Natural killer cell (primary cell): ENCODE results near the gene DDX27. TPM values are rescaled to one million over a fixed set of nuclear protein-coding genes. Genes with fewer than 3 reads are reported as not detected.

Experiments used
- ATAC-seq, 3 donors: fragments of 150-1000 bp in 2 of 3; fragments of 200-7000 bp in 1 of 3; cut with Tn5 transposase; 1 replicate in 1 of 3; 2 replicates in 2 of 3; pipeline ENCODE4 v1.10.0; 2021; ENCODE audit warnings: mild to moderate bottlenecking in 2 of 3, moderate library complexity in 2 of 3
- DNase-seq, 2 donors: peaks; one replicate each; pipeline versions ENCODE4 v3.0.0 to v3.0.0-alpha.2; 2013 to 2021; ENCODE audit warnings: mixed read lengths in 1 of 2
- H3K27ac ChIP-seq: one replicate; pipeline ENCODE4 v1.5.1; 2013; ENCODE audit warnings: mild to moderate bottlenecking, low read length
- H3K27me3 ChIP-seq: one replicate; pipeline ENCODE4 v1.6.1; 2013; ENCODE audit warnings: low read length; ENCODE audit not compliant: control insufficient read depth, insufficient read depth
- H3K36me3 ChIP-seq: one replicate; pipeline ENCODE4 v1.6.1; 2013; ENCODE audit warnings: low read length; ENCODE audit not compliant: control insufficient read depth, insufficient read depth
- H3K4me1 ChIP-seq: one replicate; pipeline ENCODE4 v1.6.1; 2013; ENCODE audit warnings: low read length; ENCODE audit not compliant: control insufficient read depth, insufficient read depth
- H3K4me3 ChIP-seq: one replicate; pipeline ENCODE4 v1.5.1; 2013; ENCODE audit warnings: low read length
- H3K9me3 ChIP-seq: one replicate; pipeline ENCODE4 v1.6.1; 2013; ENCODE audit warnings: low read length; ENCODE audit not compliant: control insufficient read depth, insufficient read depth
- H3K27ac Mint-ChIP-seq, 2 donors: one replicate each; pipeline ENCODE4 v1.8.0; 2022; ENCODE audit warnings: mild to moderate bottlenecking in 2 of 2, mixed read lengths in 2 of 2, moderate library complexity in 1 of 2
- H3K27me3 Mint-ChIP-seq, 2 donors: one replicate each; pipeline ENCODE4 v1.8.0; 2022; ENCODE audit warnings: low read depth in 2 of 2, mixed read lengths in 2 of 2
- H3K36me3 Mint-ChIP-seq: one replicate; pipeline ENCODE4 v1.8.0; 2022; ENCODE audit warnings: mixed read lengths
- H3K4me1 Mint-ChIP-seq, 2 donors: one replicate each; pipeline ENCODE4 v1.8.0; 2022; ENCODE audit warnings: mixed read lengths in 2 of 2
- H3K4me3 Mint-ChIP-seq: one replicate; pipeline ENCODE4 v1.8.0; 2022; ENCODE audit warnings: mild to moderate bottlenecking, moderate library complexity, mixed read lengths
- H3K9me3 Mint-ChIP-seq, 2 donors: one replicate each; pipeline ENCODE4 v1.8.0; 2022; ENCODE audit warnings: mixed read lengths in 2 of 2
- CTCF ChIP-seq: fragments of 200-600 bp; IDR thresholded peaks from one replicate; pipeline ENCODE4 v1.8.0; 2022; ENCODE audit warnings: antibody characterized with exemption
- WGBS: methylation state at CpG from one replicate; pipeline ENCODE4 v1.1.7; 2013; ENCODE audit warnings: missing lambda C conversion rate; ENCODE audit not compliant: insufficient coverage; 5-methylcytosine and 5-hydroxymethylcytosine counted together
- intact Hi-C: fragments of 100-400 bp; cut with micrococcal nuclease; formaldehyde crosslinking; loops from one replicate; pipeline ENCODE4 v1.14.2; 2022
- total RNA-seq, 4 donors: library from RNA; stranded (reverse); fragments of 120-200 nt in 1 of 4; gene quantifications; one replicate each; pipeline versions ENCODE4 v1.2.3 to v1.2.4, GENCODE V29; 2013 to 2022

DDX27 gene
- total RNA-seq, 3 donors from 2014 or later (not counting 1 experiment from before 2014, with no cell fraction given), result 71.5 to 91.3 (median 75.9) TPM

DNA sequence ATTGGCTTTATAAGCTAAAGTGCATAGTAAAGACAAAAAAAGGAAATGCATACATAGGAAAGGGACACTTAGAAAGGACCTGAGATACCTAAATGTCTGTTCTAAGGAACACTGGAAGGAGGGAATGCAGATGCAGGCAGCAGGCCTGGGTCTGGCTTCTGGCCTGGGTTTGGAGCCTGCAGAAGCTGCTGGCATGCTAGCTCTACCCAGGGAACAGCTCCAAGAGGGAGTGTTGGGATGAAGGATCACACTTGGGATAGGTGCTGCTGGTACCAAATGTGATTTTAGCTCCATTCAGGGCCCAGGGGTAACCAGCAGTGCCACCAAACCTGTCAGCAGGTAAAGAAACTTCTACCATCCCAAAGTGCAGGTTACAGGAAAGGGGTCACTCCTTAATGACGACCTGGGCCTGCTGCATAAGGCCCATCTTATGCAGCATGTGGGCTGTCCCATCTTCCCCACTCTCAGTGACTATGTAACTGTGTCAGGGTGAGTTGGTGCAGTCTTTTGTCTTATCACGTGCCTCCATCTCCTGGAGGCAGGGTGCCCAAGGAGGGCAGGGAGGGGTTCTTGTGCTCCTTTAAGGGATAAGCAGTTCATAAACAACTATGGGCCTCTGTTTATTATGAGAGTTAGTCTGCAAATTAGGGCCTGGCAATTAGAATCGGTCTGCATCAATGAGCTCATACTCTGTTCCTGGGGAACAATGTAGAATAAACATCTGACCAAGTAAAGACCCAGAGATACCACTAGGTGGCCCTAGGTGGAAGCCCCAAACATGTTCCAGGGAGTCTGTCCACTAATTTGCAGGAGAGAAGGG lies 26.9 kb downstream of the DDX27 start:
- peak in 1 of 2 donors; percentile 57 for DNase-seq
- H3K4me1 Mint-ChIP-seq, result peaks cover 0 to 8% of the 10 kb centered on the region in 2 donors
- H3K27me3 Mint-ChIP-seq, result no peaks in the 10 kb centered on the region
- no peaks in the 10 kb centered on the region for H3K4me1 ChIP-seq
- H3K27ac Mint-ChIP-seq, result peak overlapping the region; percentile 33 to 64
- H3K4me3 ChIP-seq, result no peak overlapping the region
- intact Hi-C loops, result loop anchor here (1.0 kb wide), 1 partner anchor 77 kb away; no protein-coding TSS in a partner anchor
- no peak overlapping the region for H3K4me3 Mint-ChIP-seq
- H3K9me3 ChIP-seq, result no peaks in the 10 kb centered on the region
- H3K27me3 ChIP-seq, result no peaks in the 10 kb centered on the region
- no peaks in the 10 kb centered on the region for H3K9me3 Mint-ChIP-seq
- WGBS, result 71% methylated on average over 3 of the region's 3 CpGs
- peak; percentile 56 for TF ChIP-seq CTCF
- no peaks in the 10 kb centered on the region for H3K36me3 Mint-ChIP-seq
- peak; percentile 60 to 70 (median 61) for ATAC-seq
- no peak overlapping the region for H3K27ac ChIP-seq
- peaks cover 83% of the 10 kb centered on the region for H3K36me3 ChIP-seq

- no peaks in the 10 kb centered on the region for H3K9me3 Mint-ChIP-seq
- 96% methylated on average over 8 of the region's 8 CpGs for WGBS
- Histone ChIP-seq H3K27me3 (no peaks in the 10 kb centered on the region), H3K36me3 (peaks cover 82% of the 10 kb centered on the region), H3K27ac (no peak overlapping the region), H3K9me3 (no peaks in the 10 kb centered on the region), H3K4me1 (no peaks in the 10 kb centered on the region), H3K4me3 (no peak overlapping the region)
- H3K4me3 Mint-ChIP-seq, result no peak overlapping the region
- no peak for TF ChIP-seq CTCF
- H3K27ac Mint-ChIP-seq, result peak overlapping the region; percentile 61 to 74
- DNase-seq (no peak), ATAC-seq (peak in 1 of 3 donors; percentile 12)
- intact Hi-C loops, result no loop called here
- peaks cover 0 to 8% of the 10 kb centered on the region in 2 donors for H3K4me1 Mint-ChIP-seq
- no peaks in the 10 kb centered on the region for H3K36me3 Mint-ChIP-seq
- H3K27me3 Mint-ChIP-seq, result no peaks in the 10 kb centered on the region
These were observed 28.0 kb downstream of the DDX27 start for GRCh38 chr20:49247169-49247723.

DNA sequence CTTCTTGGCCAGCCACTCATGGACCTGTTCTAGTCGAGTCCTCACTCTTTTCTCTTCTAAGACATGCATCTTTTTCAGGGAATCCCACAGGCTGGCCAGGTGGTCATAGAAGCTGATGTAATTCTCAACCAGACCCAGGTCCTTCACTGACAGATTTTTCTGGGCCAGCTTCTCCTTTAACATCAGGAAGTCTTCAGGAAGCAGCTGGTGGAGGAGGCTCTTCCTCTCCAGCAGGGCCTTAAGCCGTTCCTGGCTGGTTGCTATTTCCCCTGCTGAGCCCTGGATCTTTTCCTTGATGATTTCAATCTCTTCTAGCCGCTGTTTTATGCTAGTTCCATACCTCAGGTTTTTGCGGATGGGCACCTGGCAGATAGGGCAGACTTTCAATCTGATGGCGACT lies 28.6 kb downstream of the DDX27 start:
- no peak overlapping the region for H3K4me3 Mint-ChIP-seq
- Histone ChIP-seq H3K9me3 (no peaks in the 10 kb centered on the region), H3K36me3 (peaks cover 83% of the 10 kb centered on the region), H3K4me1 (no peaks in the 10 kb centered on the region), H3K4me3 (no peak overlapping the region), H3K27me3 (no peaks in the 10 kb centered on the region), H3K27ac (no peak overlapping the region)
- intact Hi-C loops, result no loop called here
- no peak for TF ChIP-seq CTCF
- peaks cover 3% of the 10 kb centered on the region for H3K36me3 Mint-ChIP-seq
- ATAC-seq (peak in 1 of 3 donors; percentile 3), DNase-seq (no peak)
- no peaks in the 10 kb centered on the region for H3K27me3 Mint-ChIP-seq
- H3K4me1 Mint-ChIP-seq, result peaks cover 0 to 8% of the 10 kb centered on the region in 2 donors
- WGBS, result 46% methylated on average over 5 of the region's 5 CpGs
- H3K27ac Mint-ChIP-seq, result peak overlapping the region; percentile 61 to 74
- H3K9me3 Mint-ChIP-seq, result no peaks in the 10 kb centered on the region
